Measurements from ENCODE around the gene LDLRAD2.

Gene LDLRAD2

DNA sequence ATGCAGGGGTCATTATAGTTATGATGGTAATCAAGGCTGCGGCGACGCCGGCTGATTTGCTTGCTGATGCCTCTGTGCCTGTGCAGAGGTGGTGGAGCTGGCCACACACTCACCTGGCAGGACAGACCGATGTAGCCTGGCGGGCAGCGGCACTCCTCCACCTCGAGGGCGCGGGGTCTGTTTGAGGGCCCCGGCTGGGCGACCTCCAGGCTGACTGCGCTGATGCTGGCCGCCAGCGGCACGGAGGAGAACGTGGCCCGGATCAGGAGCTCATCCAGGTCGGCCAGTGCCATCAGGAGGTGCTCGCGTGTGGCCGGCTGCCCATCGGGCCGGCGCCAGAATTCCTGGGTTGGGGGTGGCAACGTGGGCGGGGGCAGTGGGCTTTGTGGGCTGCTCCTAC, 52.7 kb downstream of the LDLRAD2 start:
- DNase-seq = no peak

- no peak for DNase-seq
Measured at GRCh38 chr1:21865609-21865942, 53.5 kb downstream of the LDLRAD2 start.

- DNase-seq = no peak
Measured at GRCh38 chr1:21865943-21866706, 54.1 kb downstream of the LDLRAD2 start.

DNA sequence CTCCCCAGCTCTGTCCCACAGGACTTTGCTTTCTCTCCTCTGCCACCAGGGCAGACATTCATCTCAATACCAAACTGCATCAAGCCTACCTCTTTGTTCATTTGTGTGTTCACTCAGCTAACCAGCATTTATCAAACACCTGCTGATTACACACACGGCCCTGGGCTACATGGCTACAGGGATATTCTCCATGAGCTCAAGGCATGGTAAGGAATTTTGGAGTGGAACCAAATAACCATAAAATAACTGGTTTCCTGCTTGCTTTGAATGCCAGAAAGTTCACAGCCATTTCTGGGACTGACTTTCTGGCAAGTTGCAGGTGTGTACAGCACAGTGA, 54.6 kb downstream of the LDLRAD2 start:
- DNase-seq = no peak

- DNase-seq = no peak
Measured at GRCh38 chr1:21867451-21867996, 55.5 kb downstream of the LDLRAD2 start.

- no peak for DNase-seq
Measured at GRCh38 chr1:21868482-21868881, 56.4 kb downstream of the LDLRAD2 start.

DNA sequence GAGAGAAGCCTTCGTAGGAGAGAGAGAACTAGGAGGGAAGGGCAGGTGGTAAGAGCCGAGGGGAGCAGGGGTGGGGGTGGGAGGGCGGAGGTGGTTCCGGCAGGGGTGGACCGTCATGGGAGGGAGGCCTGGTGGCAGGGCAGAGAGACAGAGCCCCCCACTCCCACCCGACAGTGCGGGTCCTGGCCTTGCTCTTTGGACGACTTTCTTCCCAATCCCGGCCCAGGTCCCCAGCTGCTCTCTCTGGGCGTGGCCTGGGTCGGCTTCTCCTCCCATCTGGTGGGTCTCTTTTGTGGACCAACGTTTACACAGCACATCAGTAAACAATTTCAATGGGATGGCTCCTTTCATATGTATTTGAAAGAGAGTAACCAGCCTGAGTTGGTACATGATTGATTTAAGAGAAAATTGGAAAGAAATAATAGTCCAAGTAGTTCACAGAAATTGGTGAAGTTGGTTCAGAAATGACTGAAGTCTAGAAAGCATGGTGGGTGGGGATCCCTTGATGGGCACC, 56.9 kb downstream of the LDLRAD2 start:
- DNase-seq = no peak

DNA sequence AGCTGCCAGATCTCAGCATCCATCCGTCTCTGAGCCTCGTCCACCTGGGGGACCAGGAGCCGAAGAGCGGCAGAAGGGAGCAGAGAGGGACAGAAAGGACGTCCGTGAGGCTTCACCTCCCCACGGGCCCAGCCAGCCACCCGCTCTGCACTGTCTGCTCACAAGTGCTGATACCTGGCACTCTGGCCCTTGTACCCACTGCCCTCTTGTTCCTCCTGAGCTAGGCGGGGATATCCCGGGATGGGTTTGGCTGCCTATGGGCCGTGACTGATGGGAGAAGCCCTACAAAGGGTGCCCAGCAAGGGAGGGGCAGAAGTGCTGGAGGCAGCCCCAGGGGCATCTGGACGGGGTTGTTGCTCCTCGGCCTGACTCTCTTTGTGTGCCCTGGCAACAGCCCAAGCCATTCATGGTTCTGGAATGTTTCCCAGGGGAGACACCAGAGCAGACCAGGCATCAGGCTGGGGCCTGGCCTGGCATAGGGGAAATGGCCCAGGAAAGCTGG, 57.6 kb downstream of the LDLRAD2 start:
- no peak for DNase-seq

GRCh38 chr1:21870611-21871010, 58.5 kb downstream of the LDLRAD2 start:
- no peak for DNase-seq

GRCh38 chr1:21871943-21872342, 59.9 kb downstream of the LDLRAD2 start:
- no peak for DNase-seq

- no peak for DNase-seq
Measured at GRCh38 chr1:21872445-21873079, 60.5 kb downstream of the LDLRAD2 start.

DNA sequence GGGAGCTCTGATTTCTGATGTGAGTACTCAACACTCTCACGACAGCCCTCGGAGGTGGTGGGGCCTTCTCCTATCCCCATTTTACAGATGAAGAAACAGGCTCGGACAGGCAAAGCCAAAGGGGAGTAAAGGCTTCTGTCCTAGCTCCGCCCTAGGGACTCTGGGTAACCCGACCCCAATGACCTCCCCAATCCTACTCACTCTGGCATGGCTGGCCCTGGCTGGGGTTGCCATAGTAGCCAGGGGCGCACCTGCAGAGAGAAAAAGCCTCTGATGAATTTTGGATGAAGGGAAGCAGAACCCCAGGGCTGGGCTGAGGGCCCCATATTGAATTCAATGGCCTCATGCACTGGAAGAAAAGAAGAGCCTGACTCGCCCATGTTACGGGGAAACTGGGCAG, 61.1 kb downstream of the LDLRAD2 start:
- DNase-seq = no peak

- no peak for DNase-seq
Measured at GRCh38 chr1:21873761-21874160, 61.7 kb downstream of the LDLRAD2 start.

DNA sequence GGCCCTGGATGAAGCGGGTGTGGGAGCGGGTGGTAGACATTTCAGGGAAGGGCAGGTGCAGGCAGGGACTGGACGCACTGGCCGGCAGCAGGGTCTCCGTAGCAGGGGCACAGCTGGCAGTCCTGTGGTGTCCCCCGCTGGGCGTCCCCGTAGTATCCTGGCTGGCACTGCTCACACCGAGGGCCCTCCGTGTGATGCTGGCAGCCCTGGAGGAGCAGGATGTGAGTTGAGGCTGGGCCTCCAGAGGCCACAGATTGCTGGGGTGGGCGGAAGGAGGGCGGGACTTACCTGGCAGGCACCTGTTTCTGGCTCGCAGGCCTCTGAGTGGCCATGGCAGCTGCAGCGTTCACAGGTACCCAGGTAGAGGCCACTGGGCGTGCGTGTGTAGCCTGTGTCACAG, 62.3 kb downstream of the LDLRAD2 start:
- no peak for DNase-seq

All from activated CD4-positive, alpha-beta T cell treated with anti-CD3 and anti-CD28 coated beads for 4 hours (primary cell).